Transverse colon (tissue), 4 donors: ENCODE measurements around the gene FAM120AOS.

Experiments used
- CTCF ChIP-seq, 5 experiments: fragments of 200-600 bp in 3 of 5; fragments of 450-650 bp in 2 of 5; sonication (generic) in 3 of 5; IDR thresholded peaks; 1 replicate in 2 of 5; 2 replicates in 3 of 5; pipeline ENCODE4 v1.5.1; 2016 to 2017; ENCODE audit warnings: antibody characterized with exemption in 5 of 5, inconsistent platforms in 3 of 5, mild to moderate bottlenecking in 2 of 5, moderate library complexity in 1 of 5
- EP300 ChIP-seq: sonication (generic); formaldehyde crosslinking; IDR thresholded peaks from one replicate; pipeline ENCODE4 v1.6.1; 2017; ENCODE audit warnings: antibody characterized with exemption, low read depth
- POLR2A ChIP-seq: fragments of 450-650 bp; IDR thresholded peaks from one replicate; pipeline ENCODE4 v1.6.1; 2016; ENCODE audit warnings: antibody characterized with exemption, mild to moderate bottlenecking, moderate library complexity
- POLR2AphosphoS5 ChIP-seq, 3 donors: sonication (generic); formaldehyde crosslinking; IDR thresholded peaks; one replicate each; pipeline ENCODE4 v1.6.1; 2016; ENCODE audit warnings: antibody characterized with exemption in 3 of 3

GRCh38 chr9:93496285-93496684, 42.9 kb upstream of the FAM120AOS start:
- TF ChIP-seq POLR2A, result no peak
- no peak for TF ChIP-seq CTCF (IDR thresholded peaks at IDR 0.05)
- no peak for TF ChIP-seq EP300
- TF ChIP-seq POLR2AphosphoS5 (IDR thresholded peaks at IDR 0.05), result no peak
